ENCODE measurements around the gene SYNPO2.

SYNPO2 gene

DNA sequence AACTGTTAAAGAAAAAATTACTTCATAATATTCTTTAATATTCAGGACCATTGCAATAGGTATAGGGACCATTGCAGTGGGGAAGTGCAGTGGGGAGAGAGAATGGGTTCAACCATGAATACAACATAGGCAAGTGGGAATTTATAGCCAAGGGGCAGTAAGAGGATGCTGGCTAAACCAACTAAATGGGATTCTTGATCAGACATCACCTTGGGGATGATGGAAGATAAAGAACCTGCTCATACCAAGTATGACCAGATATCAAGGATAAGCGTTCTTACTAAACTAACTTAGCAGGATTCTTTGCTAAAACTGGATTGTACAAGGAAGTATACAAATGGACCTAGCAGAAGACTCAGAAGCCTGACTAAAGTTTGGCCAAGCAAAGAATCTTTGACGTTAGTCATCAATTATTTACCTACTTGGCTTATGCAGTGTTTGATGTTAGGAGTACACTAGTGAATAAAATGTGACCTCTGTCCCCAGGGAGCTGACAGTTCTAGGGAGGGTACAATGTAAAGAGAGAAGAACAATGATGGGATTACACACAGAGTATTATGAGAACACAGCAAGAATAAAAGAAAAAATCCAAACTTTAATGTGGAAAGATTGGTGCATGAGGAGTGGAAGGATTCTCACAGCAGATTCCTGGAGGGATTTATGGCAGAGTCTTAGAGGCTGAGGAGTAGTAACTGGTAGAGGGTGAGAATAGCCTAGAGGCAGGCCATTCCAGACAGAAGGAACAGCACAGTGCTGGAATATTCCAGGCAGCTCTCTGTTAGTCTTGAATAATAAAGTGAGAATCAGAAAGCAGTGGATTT is 192.3 kb downstream of the SYNPO2 start:
- Mint-ChIP-seq H3K4me1 (ENCODE audit: low read depth) (no peaks in the 10 kb centered on the region), H3K27ac (no peak overlapping the region), H3K27me3 (no peaks in the 10 kb centered on the region), H3K4me3 (no peak overlapping the region), H3K9me3 (ENCODE audit: low read depth) (no peaks in the 10 kb centered on the region), H3K36me3 (no peaks in the 10 kb centered on the region)

DNA sequence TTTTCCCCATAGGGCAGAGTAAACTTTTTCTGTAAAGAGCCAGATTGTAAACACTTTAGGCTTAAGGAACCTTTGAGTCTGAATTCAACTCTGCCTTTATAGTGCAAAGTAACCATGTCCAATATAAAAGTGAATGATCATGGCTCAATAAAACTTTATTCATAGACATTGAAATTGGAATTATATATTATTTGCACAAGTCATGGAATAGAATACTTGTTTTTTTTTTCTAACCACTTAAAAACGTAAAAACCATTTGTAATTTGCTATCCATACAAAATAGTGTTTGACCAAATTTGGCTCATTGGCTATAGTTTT is 192.8 kb downstream of the SYNPO2 start:
- H3K27ac Mint-ChIP-seq: no peak overlapping the region
- H3K36me3 Mint-ChIP-seq: no peaks in the 10 kb centered on the region
- no peak overlapping the region for H3K4me3 Mint-ChIP-seq
- no peaks in the 10 kb centered on the region for H3K4me1 Mint-ChIP-seq (ENCODE audit: low read depth)
- H3K27me3 Mint-ChIP-seq: no peaks in the 10 kb centered on the region
- H3K9me3 Mint-ChIP-seq (ENCODE audit: low read depth): no peaks in the 10 kb centered on the region

DNA sequence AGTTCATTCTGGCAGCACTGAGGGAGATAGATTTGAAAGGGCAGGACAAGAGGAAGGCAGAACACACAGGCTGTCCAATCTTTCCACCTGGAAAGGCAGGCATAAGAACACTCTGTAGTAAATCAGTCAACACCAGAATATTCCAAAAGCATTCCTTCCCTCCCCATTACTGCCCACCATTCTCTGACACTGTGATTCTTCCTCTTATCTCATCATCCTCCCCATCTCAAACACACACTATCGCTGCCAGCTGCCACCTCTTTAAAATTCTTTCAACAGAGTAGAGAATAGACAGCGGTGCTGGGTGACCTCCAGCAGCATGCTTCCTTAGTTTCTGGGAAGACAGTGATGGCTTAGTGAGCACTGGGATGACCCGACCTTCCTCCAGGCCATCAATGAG is 193.3 kb downstream of the SYNPO2 start:
- H3K4me3 Mint-ChIP-seq: no peak overlapping the region
- H3K27me3 Mint-ChIP-seq: no peaks in the 10 kb centered on the region
- no peaks in the 10 kb centered on the region for H3K9me3 Mint-ChIP-seq (ENCODE audit: low read depth)
- H3K4me1 Mint-ChIP-seq (ENCODE audit: low read depth): no peaks in the 10 kb centered on the region
- H3K27ac Mint-ChIP-seq: no peak overlapping the region
- no peaks in the 10 kb centered on the region for H3K36me3 Mint-ChIP-seq

GRCh38 chr4:119082661-119083060 is 194.0 kb downstream of the SYNPO2 start:
- Mint-ChIP-seq H3K27me3 (no peaks in the 10 kb centered on the region), H3K4me3 (no peak overlapping the region)

DNA sequence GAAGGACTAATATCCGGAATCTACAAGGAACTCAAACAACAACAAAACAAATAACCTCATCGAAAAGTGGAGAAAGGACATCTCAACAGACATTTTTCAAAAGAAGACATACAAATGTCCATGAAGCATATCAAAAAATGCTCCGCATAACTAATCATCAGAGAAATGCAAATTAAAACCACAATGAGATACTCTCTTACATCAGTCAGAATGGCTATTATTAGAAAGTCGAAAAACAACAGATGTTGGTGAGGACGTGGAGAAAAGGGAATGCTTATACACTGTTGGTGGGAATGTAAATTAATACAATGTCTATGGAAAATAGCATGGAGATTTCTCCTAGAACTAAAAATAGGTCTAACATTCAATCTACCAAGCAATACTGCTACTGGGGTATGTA is 195.9 kb downstream of the SYNPO2 start:
- Mint-ChIP-seq H3K9me3 (ENCODE audit: low read depth) (no peaks in the 10 kb centered on the region), H3K27ac (no peak overlapping the region), H3K4me3 (no peak overlapping the region), H3K27me3 (no peaks in the 10 kb centered on the region), H3K36me3 (no peaks in the 10 kb centered on the region), H3K4me1 (ENCODE audit: low read depth) (no peaks in the 10 kb centered on the region)

More at GRCh38 chr4:119082661-119083060, 194.0 kb downstream of the SYNPO2 start:
- Mint-ChIP-seq H3K27ac (no peak overlapping the region), H3K4me1 (ENCODE audit: low read depth) (no peaks in the 10 kb centered on the region), H3K9me3 (ENCODE audit: low read depth) (no peaks in the 10 kb centered on the region), H3K36me3 (no peaks in the 10 kb centered on the region)

GRCh38 chr4:119087121-119087520 is 198.5 kb downstream of the SYNPO2 start:
- Mint-ChIP-seq H3K27ac (no peak overlapping the region), H3K36me3 (no peaks in the 10 kb centered on the region), H3K4me3 (no peak overlapping the region), H3K9me3 (ENCODE audit: low read depth) (no peaks in the 10 kb centered on the region), H3K27me3 (no peaks in the 10 kb centered on the region), H3K4me1 (ENCODE audit: low read depth) (no peaks in the 10 kb centered on the region)

- Mint-ChIP-seq H3K9me3 (ENCODE audit: low read depth) (no peaks in the 10 kb centered on the region), H3K27ac (no peak overlapping the region), H3K4me3 (no peak overlapping the region), H3K36me3 (no peaks in the 10 kb centered on the region), H3K4me1 (ENCODE audit: low read depth) (no peaks in the 10 kb centered on the region), H3K27me3 (no peaks in the 10 kb centered on the region)
Observed at GRCh38 chr4:119087656-119088055, 199.0 kb downstream of the SYNPO2 start.

DNA sequence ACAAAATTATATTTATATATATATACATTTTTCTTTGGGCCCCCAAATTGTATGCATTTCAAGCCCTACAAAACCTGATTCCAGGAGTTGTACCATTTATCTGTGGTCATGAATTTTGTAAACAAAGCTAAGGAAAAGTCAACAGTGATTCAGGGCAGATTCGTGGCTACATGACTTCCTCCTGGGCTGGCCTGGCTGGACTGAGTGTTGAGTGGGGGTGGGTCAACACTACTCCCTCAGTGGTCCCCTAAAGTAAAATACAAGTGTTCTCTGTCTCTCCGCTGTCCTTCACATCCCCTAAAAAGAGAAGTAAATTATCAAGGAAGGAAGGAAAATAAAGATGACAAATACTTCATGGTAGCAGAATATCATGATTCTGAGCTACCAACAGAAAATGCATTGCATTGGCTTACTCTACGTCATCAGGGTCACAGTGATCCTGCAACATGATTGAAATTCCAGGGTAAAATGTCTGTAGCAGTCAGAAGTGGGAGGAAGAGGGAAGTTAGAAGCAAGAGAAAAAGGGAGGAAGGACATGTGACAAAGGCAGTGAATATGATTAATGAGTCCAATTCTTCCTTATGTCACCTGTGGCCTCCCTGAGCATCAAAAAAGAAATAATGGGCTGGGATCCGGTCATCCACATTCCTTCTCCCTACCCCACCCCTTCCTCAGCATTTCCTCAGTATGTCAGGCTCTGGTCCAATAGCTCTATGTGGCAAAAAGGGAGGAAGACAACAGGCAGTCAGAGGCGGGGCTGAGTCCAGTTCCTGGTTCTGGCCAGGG is 204.6 kb downstream of the SYNPO2 start:
- no peak overlapping the region for H3K27ac Mint-ChIP-seq
- H3K27me3 Mint-ChIP-seq: peaks cover 2% of the 10 kb centered on the region
- H3K4me3 Mint-ChIP-seq: no peak overlapping the region
- H3K4me1 Mint-ChIP-seq (ENCODE audit: low read depth): no peaks in the 10 kb centered on the region
- no peaks in the 10 kb centered on the region for H3K36me3 Mint-ChIP-seq
- H3K9me3 Mint-ChIP-seq (ENCODE audit: low read depth): no peaks in the 10 kb centered on the region

DNA sequence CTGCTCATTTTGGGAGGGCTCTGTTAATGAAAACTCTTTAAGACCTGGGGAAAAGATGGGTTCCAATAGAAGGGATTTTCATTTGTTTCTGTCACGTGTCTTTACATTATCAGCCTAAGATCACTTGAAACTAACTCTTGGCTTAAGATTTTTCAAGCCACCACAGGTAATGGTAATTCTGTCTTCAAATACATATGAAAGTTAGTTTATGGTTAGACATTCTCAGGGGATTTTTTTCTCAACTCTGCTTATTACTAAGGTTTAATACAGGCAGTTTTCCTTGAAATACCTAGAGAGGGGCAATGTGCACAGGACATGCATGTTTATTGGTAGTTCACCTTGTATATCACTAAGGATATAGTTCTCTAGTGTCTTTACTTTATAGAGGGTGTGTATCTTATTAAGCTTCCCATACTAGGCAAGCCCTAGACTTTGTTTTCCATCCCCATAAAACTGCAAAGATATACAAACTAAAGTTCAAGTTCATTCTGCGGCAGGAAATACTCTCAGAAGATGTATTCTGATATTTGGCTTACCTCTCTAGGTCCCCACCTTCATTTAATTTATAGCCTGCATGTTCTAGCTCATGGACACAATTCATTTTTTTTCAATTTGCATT is 208.7 kb downstream of the SYNPO2 start:
- Mint-ChIP-seq H3K9me3 (ENCODE audit: low read depth) (no peaks in the 10 kb centered on the region), H3K27ac (no peak overlapping the region), H3K4me1 (ENCODE audit: low read depth) (no peaks in the 10 kb centered on the region), H3K36me3 (no peaks in the 10 kb centered on the region), H3K27me3 (peaks cover 2% of the 10 kb centered on the region), H3K4me3 (no peak overlapping the region)

DNA sequence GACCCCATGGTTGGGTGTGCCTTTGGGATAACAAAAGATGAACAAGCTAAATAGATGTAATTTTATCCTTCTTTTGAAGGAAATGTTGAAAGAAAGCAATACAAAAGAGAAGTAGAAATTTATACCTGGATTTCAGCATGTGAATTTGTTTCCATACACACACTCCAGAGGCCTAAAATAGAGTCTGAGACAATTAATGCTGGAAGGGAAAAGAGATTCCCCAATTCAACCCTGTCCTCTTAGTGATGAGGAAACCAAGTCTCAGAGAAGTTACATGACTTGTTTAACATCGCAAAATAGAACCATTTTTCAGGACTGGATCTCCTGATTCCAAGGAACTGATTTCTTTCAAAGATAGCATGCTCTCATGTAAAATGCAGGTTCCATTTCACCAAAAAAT is 209.7 kb downstream of the SYNPO2 start:
- no peaks in the 10 kb centered on the region for H3K4me1 Mint-ChIP-seq (ENCODE audit: low read depth)
- H3K36me3 Mint-ChIP-seq: no peaks in the 10 kb centered on the region
- peaks cover 2% of the 10 kb centered on the region for H3K27me3 Mint-ChIP-seq
- H3K9me3 Mint-ChIP-seq (ENCODE audit: low read depth): no peaks in the 10 kb centered on the region
- no peak overlapping the region for H3K27ac Mint-ChIP-seq
- H3K4me3 Mint-ChIP-seq: no peak overlapping the region

GRCh38 chr4:119099227-119099810 is 210.7 kb downstream of the SYNPO2 start:
- Mint-ChIP-seq H3K27me3 (peaks cover 2% of the 10 kb centered on the region), H3K9me3 (ENCODE audit: low read depth) (no peaks in the 10 kb centered on the region), H3K4me1 (ENCODE audit: low read depth) (no peaks in the 10 kb centered on the region), H3K27ac (no peak overlapping the region), H3K36me3 (no peaks in the 10 kb centered on the region), H3K4me3 (no peak overlapping the region)

DNA sequence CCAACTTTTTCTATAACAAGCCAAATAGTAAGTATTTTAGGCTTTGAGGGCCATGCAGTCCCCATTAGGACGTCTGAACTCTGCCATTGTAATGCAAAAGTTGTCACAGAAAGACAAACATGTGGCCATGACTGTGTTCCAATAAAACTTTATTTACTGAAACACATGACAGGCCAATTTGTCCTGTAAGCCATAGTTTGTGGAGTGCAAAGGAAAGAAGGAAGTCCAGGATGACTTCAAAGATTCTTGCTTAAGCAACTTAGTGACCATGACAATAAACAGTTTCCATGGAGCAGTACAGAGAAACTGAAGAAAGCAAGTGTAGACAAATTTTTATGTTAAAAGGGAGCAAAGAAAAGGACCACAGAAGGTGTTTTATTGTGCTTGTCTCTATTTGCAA is 212.0 kb downstream of the SYNPO2 start:
- no peaks in the 10 kb centered on the region for H3K27me3 Mint-ChIP-seq
- peaks cover 2% of the 10 kb centered on the region for H3K4me1 Mint-ChIP-seq (ENCODE audit: low read depth)
- no peak overlapping the region for H3K4me3 Mint-ChIP-seq
- H3K27ac Mint-ChIP-seq: no peak overlapping the region
- H3K36me3 Mint-ChIP-seq: no peaks in the 10 kb centered on the region
- no peaks in the 10 kb centered on the region for H3K9me3 Mint-ChIP-seq (ENCODE audit: low read depth)

DNA sequence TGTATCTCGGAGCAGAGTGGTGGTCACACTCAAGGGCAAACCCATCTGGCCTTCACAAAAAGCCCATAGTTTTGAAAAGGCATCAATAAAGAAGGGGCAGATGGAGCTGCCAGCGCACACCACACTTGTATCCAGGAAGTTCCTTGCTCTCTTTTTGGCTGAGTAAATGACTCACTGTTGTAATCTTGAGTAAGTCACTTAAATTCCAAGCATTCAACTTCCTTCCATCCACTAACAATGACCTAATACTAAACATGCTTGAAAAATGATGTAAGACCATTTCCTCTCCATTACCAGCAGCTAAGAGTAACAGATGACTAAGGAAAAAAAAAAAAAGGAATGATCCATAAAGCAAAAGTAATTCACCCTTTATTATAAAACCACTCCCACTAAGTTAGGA is 214.6 kb downstream of the SYNPO2 start:
- no peak overlapping the region for H3K4me3 Mint-ChIP-seq
- H3K27ac Mint-ChIP-seq: no peak overlapping the region
- H3K36me3 Mint-ChIP-seq: no peaks in the 10 kb centered on the region
- no peaks in the 10 kb centered on the region for H3K9me3 Mint-ChIP-seq (ENCODE audit: low read depth)
- H3K4me1 Mint-ChIP-seq (ENCODE audit: low read depth): peaks cover 6% of the 10 kb centered on the region
- no peaks in the 10 kb centered on the region for H3K27me3 Mint-ChIP-seq

- H3K27me3 Mint-ChIP-seq: no peaks in the 10 kb centered on the region
- H3K9me3 Mint-ChIP-seq (ENCODE audit: low read depth): no peaks in the 10 kb centered on the region
- no peak overlapping the region for H3K4me3 Mint-ChIP-seq
- peaks cover 6% of the 10 kb centered on the region for H3K4me1 Mint-ChIP-seq (ENCODE audit: low read depth)
- no peaks in the 10 kb centered on the region for H3K36me3 Mint-ChIP-seq
- H3K27ac Mint-ChIP-seq: no peak overlapping the region
Observed at GRCh38 chr4:119104644-119105273, 216.1 kb downstream of the SYNPO2 start.

GRCh38 chr4:119105605-119106004 is 217.0 kb downstream of the SYNPO2 start:
- Mint-ChIP-seq H3K27me3 (no peaks in the 10 kb centered on the region), H3K9me3 (ENCODE audit: low read depth) (no peaks in the 10 kb centered on the region), H3K36me3 (no peaks in the 10 kb centered on the region), H3K4me1 (ENCODE audit: low read depth) (peaks cover 6% of the 10 kb centered on the region), H3K27ac (no peak overlapping the region), H3K4me3 (no peak overlapping the region)

Measured in activated naive CD8-positive, alpha-beta T cell (primary cell).